KMS-11 (cell line): ENCODE measurements around the gene CDK13.

ENCODE experiments used
- H2AFZ ChIP-seq: fragments of 200-600 bp; sonication (generic); 2 replicates; pipeline ENCODE4 v1.6.1; 2016; ENCODE audit warnings: antibody characterized with exemption, mixed run types, low read depth
- H3K27ac ChIP-seq: fragments of 200-600 bp; sonication (generic); 2 replicates; pipeline ENCODE4 v1.6.1; 2016; ENCODE audit warnings: mild to moderate bottlenecking, mixed run types
- H3K27me3 ChIP-seq: fragments of 200-600 bp; sonication (generic); 2 replicates; pipeline ENCODE4 v1.6.1; 2017; ENCODE audit warnings: mild to moderate bottlenecking, low read depth, mixed run types, moderate library complexity; ENCODE audit not compliant: insufficient read depth
- H3K36me3 ChIP-seq: fragments of 200-600 bp; sonication (generic); 2 replicates; pipeline ENCODE4 v1.6.1; 2017; ENCODE audit warnings: mild to moderate bottlenecking, mixed run types; ENCODE audit not compliant: insufficient read depth
- H3K4me1 ChIP-seq: fragments of 200-600 bp; sonication (generic); 2 replicates; pipeline ENCODE4 v1.6.1; 2016; ENCODE audit warnings: mild to moderate bottlenecking, low read depth, mixed run types; ENCODE audit not compliant: poor library complexity, severe bottlenecking
- H3K4me2 ChIP-seq: fragments of 200-600 bp; sonication (generic); 2 replicates; pipeline ENCODE4 v1.7.0; 2016; ENCODE audit warnings: mild to moderate bottlenecking, mixed run types
- H3K4me3 ChIP-seq: fragments of 200-600 bp; sonication (generic); IDR thresholded peaks from 2 replicates; pipeline ENCODE4 v1.6.1; 2017; ENCODE audit warnings: low read depth, low read length, mixed read lengths; ENCODE audit not compliant: insufficient read depth
- H3K79me2 ChIP-seq: fragments of 200-600 bp; sonication (generic); 2 replicates; pipeline ENCODE4 v1.6.1; 2016; ENCODE audit warnings: low read depth, mixed run types; ENCODE audit not compliant: insufficient read depth
- H3K9ac ChIP-seq: fragments of 200-600 bp; sonication (generic); 2 replicates; pipeline ENCODE4 v1.6.1; 2016; ENCODE audit warnings: mild to moderate bottlenecking, mixed run types
- H4K20me1 ChIP-seq: fragments of 200-600 bp; sonication (generic); 2 replicates; pipeline ENCODE4 v1.6.1; 2016; ENCODE audit warnings: mild to moderate bottlenecking, mixed run types; ENCODE audit not compliant: insufficient read depth
- TF ChIP-seq, protein P1 (sequence below): fragments of 200-600 bp; sonication (generic); conservative IDR thresholded peaks from 2 replicates; pipeline ENCODE4 v1.6.1; 2017; ENCODE audit warnings: low read depth, mild to moderate bottlenecking, antibody characterized with exemption, low read length, moderate library complexity, mixed read lengths

Gene CDK13

DNA sequence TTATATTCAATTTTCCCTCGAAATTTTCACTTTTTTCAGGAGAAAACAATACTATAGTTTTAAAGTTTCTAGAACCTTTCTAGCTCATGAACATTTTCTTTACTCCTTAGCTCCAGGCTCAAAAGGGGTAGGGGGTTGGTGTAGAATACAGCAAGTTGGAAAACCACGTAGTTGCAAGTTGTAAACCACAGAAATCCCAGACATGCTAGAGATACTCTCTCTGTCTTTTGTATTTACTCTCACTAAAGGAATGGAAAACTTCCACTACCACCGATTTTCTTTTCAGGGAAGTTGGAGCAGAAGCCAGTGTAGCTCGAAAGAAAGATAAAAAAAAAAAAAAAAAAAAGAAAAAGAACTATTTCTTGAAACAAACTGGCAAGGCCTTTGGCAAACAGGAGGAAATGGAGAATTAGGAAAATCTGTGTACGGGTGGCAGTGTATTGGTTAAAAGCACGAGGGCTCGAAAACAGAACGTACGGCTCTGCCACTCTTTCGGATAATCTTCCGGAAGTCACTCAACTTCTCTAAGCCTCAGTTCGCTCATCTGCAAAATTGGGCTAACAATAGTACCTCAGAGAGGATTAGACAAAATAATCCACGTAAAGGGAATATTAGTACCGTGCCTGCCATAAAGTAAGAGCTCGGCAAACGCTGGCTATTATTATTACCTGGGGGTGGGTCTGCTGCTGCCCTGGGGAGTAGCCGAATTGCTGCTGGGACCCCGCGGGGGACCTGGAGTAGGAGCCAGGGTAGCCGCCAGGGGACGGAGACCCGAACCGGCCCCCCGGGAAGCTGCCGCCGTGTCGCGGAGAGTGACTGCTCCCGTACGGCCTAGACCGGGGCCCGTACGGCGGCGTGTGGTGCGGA, 183.7 kb downstream of the CDK13 start:
- H3K9ac ChIP-seq, result peak overlapping the region; percentile 95
- H2AFZ ChIP-seq, result peak overlapping the region; percentile 76
- no peaks in the 10 kb centered on the region for H4K20me1 ChIP-seq
- H3K27me3 ChIP-seq, result no peaks in the 10 kb centered on the region
- H3K27ac ChIP-seq, result peak overlapping the region; percentile 83
- peaks cover 43% of the 10 kb centered on the region for H3K79me2 ChIP-seq
- TF ChIP-seq, protein P1, sequence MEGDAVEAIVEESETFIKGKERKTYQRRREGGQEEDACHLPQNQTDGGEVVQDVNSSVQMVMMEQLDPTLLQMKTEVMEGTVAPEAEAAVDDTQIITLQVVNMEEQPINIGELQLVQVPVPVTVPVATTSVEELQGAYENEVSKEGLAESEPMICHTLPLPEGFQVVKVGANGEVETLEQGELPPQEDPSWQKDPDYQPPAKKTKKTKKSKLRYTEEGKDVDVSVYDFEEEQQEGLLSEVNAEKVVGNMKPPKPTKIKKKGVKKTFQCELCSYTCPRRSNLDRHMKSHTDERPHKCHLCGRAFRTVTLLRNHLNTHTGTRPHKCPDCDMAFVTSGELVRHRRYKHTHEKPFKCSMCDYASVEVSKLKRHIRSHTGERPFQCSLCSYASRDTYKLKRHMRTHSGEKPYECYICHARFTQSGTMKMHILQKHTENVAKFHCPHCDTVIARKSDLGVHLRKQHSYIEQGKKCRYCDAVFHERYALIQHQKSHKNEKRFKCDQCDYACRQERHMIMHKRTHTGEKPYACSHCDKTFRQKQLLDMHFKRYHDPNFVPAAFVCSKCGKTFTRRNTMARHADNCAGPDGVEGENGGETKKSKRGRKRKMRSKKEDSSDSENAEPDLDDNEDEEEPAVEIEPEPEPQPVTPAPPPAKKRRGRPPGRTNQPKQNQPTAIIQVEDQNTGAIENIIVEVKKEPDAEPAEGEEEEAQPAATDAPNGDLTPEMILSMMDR, result no peak
- no peaks in the 10 kb centered on the region for H3K36me3 ChIP-seq
- H3K4me2 ChIP-seq, result peak overlapping the region; percentile 81
- H3K4me3 ChIP-seq, result no peak overlapping the region
- H3K4me1 ChIP-seq, result peaks cover 15% of the 10 kb centered on the region

- Histone ChIP-seq H3K4me3 (no peak within 1 kb of the TSS), H3K27ac (peak within 1 kb of the TSS; percentile 83), H3K79me2 (peaks cover 41% of the 10 kb centered on the region), H3K36me3 (no peaks in the 10 kb centered on the region), H3K4me2 (peak within 1 kb of the TSS; percentile 81), H3K27me3 (no peaks in the 10 kb centered on the region), H2AFZ (peak within 1 kb of the TSS; percentile 76), H3K4me1 (peaks cover 15% of the 10 kb centered on the region), H4K20me1 (no peaks in the 10 kb centered on the region), H3K9ac (peak within 1 kb of the TSS; percentile 95)
- TF ChIP-seq, protein P1, result peak; percentile 94
Measured at GRCh38 chr7:40134428-40135316, 184.6 kb downstream of the CDK13 start, which contains the start of the genes MPLKIP and SUGCT. MPLKIP (minus strand) TSS chr7:40134622; CDS start chr7:40134567, 55 bp downstream. SUGCT (plus strand) TSS chr7:40135005.

DNA sequence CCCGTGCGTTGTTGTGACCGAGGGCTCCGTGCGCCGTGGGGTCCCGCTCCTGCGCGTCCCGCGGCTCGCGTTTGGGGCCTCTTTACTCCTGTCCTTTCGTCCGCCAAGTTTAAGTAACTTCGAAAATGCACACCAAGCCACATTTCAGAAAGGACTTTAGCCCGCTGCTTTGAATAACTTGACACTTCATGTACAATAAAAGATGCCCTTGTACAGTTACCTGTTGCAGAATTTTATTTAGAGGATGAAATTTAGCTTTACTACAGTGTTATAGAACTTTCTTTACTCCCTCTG, 185.2 kb downstream of the CDK13 start:
- Histone ChIP-seq H3K9ac (no peak overlapping the region), H3K4me2 (peak overlapping the region; percentile 59), H3K27me3 (no peaks in the 10 kb centered on the region), H4K20me1 (no peaks in the 10 kb centered on the region), H3K36me3 (no peaks in the 10 kb centered on the region), H3K4me1 (peaks cover 15% of the 10 kb centered on the region), H3K79me2 (peaks cover 35% of the 10 kb centered on the region), H3K27ac (no peak overlapping the region), H3K4me3 (no peak overlapping the region), H2AFZ (peak overlapping the region; percentile 76)
- TF ChIP-seq, protein P1, result no peak

DNA sequence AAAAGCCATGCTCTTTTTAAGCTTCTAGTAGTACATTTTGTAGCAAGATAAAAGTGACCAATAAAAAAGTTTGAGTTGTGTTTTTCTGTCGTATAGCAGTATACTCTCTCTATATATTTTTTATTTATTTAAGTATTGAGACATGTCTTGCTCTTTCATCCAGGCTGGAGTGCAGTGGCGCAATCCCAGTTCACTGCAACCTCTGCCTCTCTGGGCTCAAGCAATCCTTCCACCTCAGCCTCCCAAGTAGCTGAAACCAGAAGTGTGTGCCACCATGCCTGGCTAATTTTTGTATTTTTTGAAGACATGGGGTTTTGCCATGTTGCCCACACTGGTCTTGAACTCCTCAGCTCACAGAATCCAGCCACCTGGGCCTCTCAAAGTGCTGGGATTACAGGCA, 187.5 kb downstream of the CDK13 start:
- H3K27me3 ChIP-seq, result no peaks in the 10 kb centered on the region
- TF ChIP-seq, protein P1, result no peak
- H3K36me3 ChIP-seq, result no peaks in the 10 kb centered on the region

More for the DNA sequence above, 187.5 kb downstream of the CDK13 start:
- H3K9ac ChIP-seq, result no peak overlapping the region
- no peaks in the 10 kb centered on the region for H4K20me1 ChIP-seq
- no peak overlapping the region for H3K27ac ChIP-seq
- H3K4me2 ChIP-seq, result no peak overlapping the region
- H3K4me3 ChIP-seq, result no peak overlapping the region
- peaks cover 9% of the 10 kb centered on the region for H3K4me1 ChIP-seq
- no peak overlapping the region for H2AFZ ChIP-seq
- peaks cover 17% of the 10 kb centered on the region for H3K79me2 ChIP-seq
